ENCODE results near the gene TMOD3. TPM values are rescaled to one million over a fixed set of nuclear protein-coding genes. Genes with fewer than 3 reads are reported as not detected.
"Not testable (repeated sequence)": the region's sequence is repeated elsewhere in the genome, so short reads cannot be mapped to it uniquely, and the experiment has no call there.

The TMOD3 gene
- total RNA-seq = 73.5 and 75.9 TPM in 2 replicates

DNA sequence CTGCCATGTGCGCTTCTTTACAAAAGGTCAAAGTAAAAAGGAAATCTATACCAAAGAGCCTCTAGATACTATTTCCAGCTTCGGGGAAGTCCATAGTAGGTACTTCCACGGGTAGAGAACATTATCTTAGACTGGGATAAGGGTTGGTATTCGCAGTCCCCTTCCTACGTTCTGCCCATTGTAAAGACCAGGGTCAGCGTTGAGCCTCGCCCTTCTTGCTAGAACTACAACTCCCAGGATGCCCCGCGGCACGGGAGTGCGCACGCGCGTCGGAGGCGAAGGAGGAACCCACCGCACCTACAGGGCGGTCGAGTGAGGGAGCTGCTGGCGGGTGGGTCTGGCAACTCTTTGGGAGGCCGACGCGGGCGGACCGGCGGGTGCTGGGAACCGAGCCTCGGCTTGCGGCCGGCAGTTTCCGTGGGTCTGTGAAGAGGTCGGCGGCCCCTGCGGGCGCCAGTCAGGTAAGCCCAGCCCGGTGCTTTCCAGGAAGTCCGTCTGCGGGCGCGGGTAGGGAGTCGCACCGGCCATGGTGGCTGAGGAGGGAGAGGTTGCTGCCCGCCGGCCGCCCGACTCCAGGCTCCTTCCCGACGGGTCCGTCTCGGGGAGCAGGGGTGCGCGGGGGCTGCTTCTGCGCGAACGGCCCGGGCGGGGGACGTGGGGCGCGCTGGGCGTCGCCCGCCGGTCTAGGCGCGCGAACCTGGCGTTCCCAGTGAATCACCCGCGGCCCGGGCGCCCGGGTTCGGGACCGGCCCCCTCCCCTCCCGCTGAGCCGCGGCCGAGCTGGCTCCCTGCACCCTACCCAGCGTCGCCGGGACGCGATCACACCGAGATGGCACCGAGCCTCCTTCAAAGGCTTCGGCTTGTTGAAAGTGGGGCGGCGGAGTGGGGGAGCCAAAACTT is at the start of gene TMOD3:
TSS of gene TMOD3 (plus strand) at position 278 of the 900 bp plus-strand sequence. CDS start 33,232 bp downstream, outside the sequence.
- DNase-seq (ENCODE audit: low read depth, low spot score) = peak; percentile 65

- no peak for DNase-seq (ENCODE audit: low read depth, low spot score)
Measured at GRCh38 chr15:51780636-51781035, 48.8 kb upstream of the TMOD3 start.

DNA sequence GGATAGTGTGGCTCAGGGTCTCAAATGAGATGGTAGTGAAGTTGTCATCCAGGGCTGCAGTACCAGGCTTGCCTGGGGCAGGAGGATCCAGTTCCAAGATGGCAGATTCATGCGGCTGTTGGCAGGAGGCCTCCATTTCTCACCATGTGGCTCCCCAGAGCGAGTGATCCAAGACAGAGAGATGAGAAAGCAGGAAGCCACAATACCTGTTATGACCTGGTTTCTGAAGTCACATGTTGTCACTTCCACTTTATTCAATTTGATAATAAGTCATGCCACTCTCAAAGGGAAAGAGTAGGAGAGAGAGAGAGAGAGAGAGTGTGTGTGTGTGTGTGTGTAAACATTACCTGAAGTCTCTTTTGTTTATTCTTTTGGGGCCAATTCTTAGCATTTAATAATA is 47.9 kb upstream of the TMOD3 start:
- no peak for DNase-seq (ENCODE audit: low read depth, low spot score)

- no peak for DNase-seq (ENCODE audit: low read depth, low spot score)
Measured at GRCh38 chr15:51782357-51782896, 47.0 kb upstream of the TMOD3 start.

DNA sequence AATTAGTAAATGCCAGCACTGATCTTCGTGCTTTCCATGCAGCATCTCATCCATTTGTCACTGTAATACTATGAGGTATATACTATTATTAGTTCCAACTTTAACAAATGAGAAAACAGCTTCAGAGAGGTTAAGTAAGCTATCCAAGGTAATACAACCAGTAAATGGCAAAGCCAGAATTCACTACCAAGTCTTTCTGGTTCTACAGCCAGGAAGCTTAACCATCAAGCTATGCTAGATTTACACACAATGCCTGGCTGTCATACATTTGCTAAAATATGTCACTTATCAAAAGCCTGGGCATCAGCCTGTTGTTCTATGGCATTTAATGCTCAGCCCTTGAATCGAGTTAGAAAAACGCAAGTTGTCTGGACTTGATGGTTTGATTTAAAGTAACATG is 45.5 kb upstream of the TMOD3 start:
- no peak for DNase-seq (ENCODE audit: low read depth, low spot score)

GRCh38 chr15:51787130-51787529 is 42.3 kb upstream of the TMOD3 start:
- not testable (repeated sequence) for DNase-seq (ENCODE audit: low read depth, low spot score)

DNA sequence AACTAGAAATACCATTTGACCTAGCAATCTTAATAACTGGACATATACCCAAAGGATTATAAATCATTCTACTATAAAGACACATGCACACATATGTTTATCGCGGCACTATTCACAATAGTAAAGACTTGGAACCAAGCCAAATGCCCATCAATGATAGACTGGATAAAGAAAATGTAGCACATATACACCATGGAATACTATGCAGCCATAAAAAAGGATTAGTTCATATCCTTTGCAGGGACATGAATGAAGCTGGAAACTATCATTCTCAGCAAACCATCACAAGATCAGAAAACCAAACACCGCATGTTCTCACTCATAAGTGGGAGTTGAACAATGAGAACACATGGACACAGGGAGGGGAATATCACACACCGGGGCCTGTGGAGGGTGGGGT is 37.0 kb upstream of the TMOD3 start:
- not testable (repeated sequence) for DNase-seq (ENCODE audit: low read depth, low spot score)

DNA sequence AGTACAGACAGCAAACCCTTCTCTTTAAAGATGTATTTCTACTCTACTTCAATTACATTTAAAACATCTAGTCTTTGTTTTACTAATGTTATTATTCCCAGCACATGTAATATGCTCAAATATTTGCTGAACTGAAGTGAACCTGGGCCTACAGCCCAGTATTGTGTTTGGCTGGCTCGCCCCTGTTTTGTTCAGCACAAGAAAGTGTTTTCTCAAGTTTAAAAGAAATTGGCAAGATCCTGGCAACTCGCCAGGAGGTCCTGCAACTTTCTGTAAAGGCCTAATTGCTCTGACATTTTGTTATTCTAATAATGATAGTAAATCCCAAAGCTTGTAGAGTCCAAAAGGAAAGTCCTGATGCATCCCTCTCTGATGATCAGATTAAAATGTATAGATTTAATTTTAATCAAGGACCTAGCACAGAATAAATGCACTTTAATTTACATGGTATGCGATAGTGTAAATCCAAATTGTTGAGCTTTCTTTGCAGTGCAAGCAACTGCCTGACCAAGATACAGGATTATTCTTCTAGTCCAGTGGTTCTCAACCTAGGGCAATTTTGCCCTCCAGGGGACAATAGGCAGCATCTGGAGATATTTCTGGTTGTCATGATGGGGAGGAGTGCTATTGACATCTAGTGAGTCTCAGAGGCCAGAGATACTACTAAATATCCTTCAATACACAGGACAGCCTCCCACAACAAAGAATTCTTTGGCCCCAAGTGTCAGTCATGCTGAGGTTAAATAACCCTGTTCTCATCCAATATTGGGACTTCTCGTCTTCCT is 35.7 kb upstream of the TMOD3 start:
- DNase-seq (ENCODE audit: low read depth, low spot score) = peak; percentile 56

DNA sequence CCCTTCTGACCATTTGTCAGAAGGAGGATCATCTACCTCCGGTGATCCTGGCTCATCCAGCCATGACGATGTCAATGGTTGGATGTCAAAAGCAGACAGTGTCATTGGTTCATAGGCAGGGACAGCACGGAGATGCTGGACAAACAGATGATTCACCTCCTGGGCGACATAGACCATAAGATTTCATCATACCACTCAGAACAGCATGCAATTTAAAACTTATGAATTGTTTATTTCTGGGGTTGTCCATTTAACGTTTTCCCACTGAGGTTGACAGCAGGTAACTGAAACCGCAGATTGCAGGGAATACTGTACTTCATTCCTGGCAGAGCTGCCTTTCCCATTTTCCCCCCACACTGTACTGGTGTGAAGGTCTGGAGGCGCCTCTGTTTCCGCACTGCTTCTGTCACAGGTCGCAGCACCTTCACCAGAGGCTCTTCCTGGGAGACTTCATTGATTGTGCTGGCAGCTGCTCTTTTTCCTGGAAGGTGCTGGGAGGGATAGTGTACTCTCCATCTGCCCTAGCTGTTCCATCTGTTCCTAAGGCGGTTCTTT is 32.5 kb upstream of the TMOD3 start:
- DNase-seq (ENCODE audit: low read depth, low spot score) = no peak

DNA sequence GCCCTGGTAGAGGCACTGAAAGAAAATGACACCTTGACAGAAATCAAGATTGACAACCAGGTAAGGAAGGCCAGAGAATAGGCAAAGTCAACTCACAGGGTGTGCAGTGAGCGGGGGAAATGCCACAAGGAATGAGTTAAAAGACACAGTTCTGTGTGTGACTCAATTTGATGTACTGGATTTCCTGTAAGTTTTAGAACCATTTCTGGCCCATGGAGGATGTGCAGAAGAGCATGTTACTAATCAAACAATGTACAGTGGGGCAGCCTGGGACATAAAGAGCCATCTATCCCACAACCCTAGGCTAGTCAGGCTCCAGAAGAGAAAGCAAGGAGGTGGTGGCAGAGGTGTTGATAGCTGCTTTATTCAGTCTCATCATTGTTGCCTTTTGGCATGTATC is 31.2 kb upstream of the TMOD3 start:
- no peak for DNase-seq (ENCODE audit: low read depth, low spot score)

- DNase-seq (ENCODE audit: low read depth, low spot score) = no peak
Measured at GRCh38 chr15:51799282-51800252, 29.9 kb upstream of the TMOD3 start.

DNA sequence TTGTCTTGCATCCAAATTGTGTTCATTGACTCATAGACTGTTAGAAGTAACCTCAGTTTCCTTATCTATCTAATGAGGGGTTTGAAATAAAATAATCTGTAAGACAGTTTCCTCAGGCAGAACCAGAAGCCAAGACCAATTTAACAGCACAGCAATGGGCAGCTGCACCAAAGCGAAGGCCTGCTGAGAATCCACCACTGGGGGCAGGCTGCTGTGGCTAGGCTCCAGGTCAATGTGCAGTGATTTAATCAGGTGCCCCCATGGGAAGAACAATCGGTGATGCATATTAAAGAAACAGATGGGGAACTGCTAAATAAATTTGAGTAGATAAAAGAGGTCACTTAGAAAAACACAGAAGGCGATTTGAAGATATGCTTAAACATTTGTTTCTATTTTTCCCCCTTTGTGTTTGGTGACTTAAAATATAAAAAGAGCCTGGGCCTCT is 28.0 kb upstream of the TMOD3 start:
- DNase-seq (ENCODE audit: low read depth, low spot score) = no peak

DNA sequence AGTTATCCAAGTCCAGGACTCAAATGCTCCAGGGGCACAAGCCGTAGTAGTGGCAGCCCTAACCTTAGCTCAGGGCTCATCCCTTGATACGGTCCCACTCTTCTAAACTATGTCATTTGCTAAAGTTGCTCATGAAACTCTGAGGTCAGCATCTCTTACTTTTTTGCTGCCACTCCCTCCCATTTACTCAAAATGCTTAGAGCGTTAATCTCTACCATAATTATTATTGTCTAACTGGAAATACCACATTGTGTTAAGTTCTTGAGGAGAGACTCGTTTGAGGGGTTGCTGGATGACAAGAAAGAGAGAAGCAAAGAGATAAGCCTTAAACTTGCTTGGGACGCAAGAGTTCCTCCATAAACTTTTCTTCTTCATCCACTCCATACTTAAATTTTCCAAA is 26.9 kb upstream of the TMOD3 start:
- DNase-seq (ENCODE audit: low read depth, low spot score) = no peak

GRCh38 chr15:51803965-51804364 is 25.5 kb upstream of the TMOD3 start:
- DNase-seq (ENCODE audit: low read depth, low spot score) = no peak

GRCh38 chr15:51806123-51806522 is 23.3 kb upstream of the TMOD3 start:
- no peak for DNase-seq (ENCODE audit: low read depth, low spot score)

- DNase-seq (ENCODE audit: low read depth, low spot score) = no peak
Measured at GRCh38 chr15:51809457-51809856, 20.0 kb upstream of the TMOD3 start.

DNA sequence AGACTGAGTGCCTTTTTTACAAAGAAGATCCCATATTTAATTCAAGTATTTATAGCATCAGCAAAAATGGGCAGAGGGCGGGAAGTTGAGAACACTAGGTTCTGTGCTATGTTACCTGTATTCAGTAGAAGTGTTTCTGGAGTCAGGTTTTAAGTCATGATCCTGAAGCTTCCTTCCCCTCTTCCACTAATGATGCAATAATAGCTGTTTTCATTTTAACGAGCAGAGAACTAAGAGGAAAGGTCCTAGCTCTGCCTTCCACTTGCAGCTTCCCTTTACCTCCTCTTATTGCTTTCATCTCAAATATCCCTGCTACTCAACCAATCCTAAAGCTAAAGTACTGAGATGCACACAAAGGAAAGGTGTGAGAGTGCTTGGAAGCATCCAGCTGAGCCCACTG is 16.9 kb upstream of the TMOD3 start:
- no peak for DNase-seq (ENCODE audit: low read depth, low spot score)

DNA sequence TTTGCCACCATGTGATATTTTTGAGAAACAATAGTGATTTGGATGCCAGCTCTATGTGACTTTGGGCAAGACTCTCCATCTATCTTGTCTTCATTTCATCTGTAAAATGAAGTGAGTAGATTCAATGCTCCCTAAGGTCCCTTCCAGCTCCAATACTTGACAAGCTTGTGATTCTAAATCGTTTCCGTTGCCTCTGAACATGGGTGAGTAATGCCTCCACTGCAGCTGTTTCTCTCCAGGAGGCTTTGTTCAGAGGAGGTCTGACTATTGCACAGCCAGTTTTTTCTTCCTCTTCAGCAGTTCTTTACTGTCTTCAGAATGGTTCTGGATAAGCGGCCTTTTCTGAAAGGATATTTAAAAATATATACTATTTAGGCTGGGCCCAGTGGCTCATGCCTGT is 14.8 kb upstream of the TMOD3 start:
- no peak for DNase-seq (ENCODE audit: low read depth, low spot score)

- no peak for DNase-seq (ENCODE audit: low read depth, low spot score)
Measured at GRCh38 chr15:51816611-51817010, 12.8 kb upstream of the TMOD3 start.

DNA sequence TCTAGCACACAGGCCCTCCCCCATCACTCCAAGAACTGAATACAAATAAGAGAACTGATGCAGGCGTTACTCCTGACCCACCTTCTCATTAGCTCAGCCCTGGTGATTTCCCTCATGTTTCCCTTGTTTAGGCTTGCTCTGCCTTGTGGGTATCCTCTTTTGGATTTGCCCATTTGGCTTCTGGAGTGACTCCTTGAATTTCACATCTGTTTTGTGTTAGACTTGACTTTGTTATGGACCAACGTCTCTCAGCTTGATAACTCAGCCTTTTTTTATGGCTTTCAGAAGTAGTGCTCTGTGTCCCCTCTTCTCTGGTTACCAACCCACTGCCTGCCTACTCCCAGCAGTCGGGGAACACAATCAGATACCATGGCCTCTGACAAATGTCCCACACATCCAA is 11.3 kb upstream of the TMOD3 start:
- DNase-seq (ENCODE audit: low read depth, low spot score) = no peak

DNA sequence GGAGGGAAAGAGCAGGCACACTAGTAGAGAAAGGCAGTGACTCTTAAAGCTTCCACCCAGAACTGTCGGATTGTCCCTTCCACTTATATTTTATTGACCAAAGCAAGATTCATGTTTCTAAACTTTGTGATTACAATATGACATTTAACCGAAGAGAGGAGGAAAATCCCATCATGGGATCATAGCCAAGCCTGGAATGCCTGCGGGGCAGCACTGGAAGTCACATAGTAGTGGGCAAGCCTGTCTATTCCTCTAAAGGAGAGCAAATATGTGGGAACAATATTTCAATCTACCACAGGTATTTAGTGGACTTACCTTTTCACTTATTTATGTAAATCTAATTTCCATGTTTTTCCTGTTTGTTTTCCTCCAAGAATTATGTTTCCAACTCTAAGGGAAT is 3.8 kb upstream of the TMOD3 start:
- DNase-seq (ENCODE audit: low read depth, low spot score) = no peak
